HepG2 (cell line): ENCODE data around the gene CALM1. TPM values are rescaled to one million over a fixed set of nuclear protein-coding genes. Genes with fewer than 3 reads are reported as not detected.

Experiments
- FUBP1 ChIP-seq: sonication (generic); formaldehyde crosslinking; IDR thresholded peaks from 2 replicates; pipeline ENCODE4 v1.5.1; 2020; ENCODE audit warnings: missing genetic modification reagents, mild to moderate bottlenecking, borderline replicate concordance
- GABPB1 ChIP-seq: IDR thresholded peaks from 2 replicates; pipeline ENCODE4 v1.6.1; 2016; ENCODE audit warnings: mild to moderate bottlenecking, missing genetic modification reagents, moderate library complexity, missing compliant biosample characterization
- HDAC1 ChIP-seq: sonication (generic); formaldehyde crosslinking; IDR thresholded peaks from 2 replicates; pipeline ENCODE4 v1.5.1; 2020; ENCODE audit warnings: mild to moderate bottlenecking, missing genetic modification reagents
- HMGXB3 ChIP-seq: sonication (generic); formaldehyde crosslinking; IDR thresholded peaks from 2 replicates; pipeline ENCODE4 v1.4.0; 2020; ENCODE audit warnings: missing genetic modification reagents, borderline replicate concordance
- HNRNPUL1 ChIP-seq: fragments of 200-400 bp; formaldehyde crosslinking; IDR thresholded peaks from 2 replicates; pipeline ENCODE4 v1.6.1; 2017; ENCODE audit warnings: low read depth, mild to moderate bottlenecking, low read length, moderate library complexity
- MTF2 ChIP-seq: sonication (generic); formaldehyde crosslinking; IDR thresholded peaks from 2 replicates; pipeline ENCODE4 v1.5.0; 2020; ENCODE audit warnings: missing genetic modification reagents, borderline replicate concordance
- NFKBIZ ChIP-seq: IDR thresholded peaks from 2 replicates; pipeline ENCODE4 v1.6.1; 2018; ENCODE audit warnings: missing genetic modification reagents, missing compliant biosample characterization
- NR3C1 ChIP-seq: sonication (generic); formaldehyde crosslinking; IDR thresholded peaks from 2 replicates; pipeline ENCODE4 v1.4.0; 2020; ENCODE audit warnings: missing genetic modification reagents
- PAWR ChIP-seq: sonication (generic); formaldehyde crosslinking; IDR thresholded peaks from 2 replicates; pipeline ENCODE4 v1.4.0; 2020; ENCODE audit warnings: missing genetic modification reagents, mild to moderate bottlenecking, borderline replicate concordance
- RBFOX2 ChIP-seq: fragments of 200-400 bp; formaldehyde crosslinking; IDR thresholded peaks from 2 replicates; pipeline ENCODE4 v1.6.1; 2017; ENCODE audit warnings: low read depth, mild to moderate bottlenecking, low read length
- RFX3 ChIP-seq: IDR thresholded peaks from 2 replicates; pipeline ENCODE4 v1.6.1; 2016; ENCODE audit warnings: missing biosample characterization, missing genetic modification reagents
- TRAFD1 ChIP-seq: sonication (generic); formaldehyde crosslinking; IDR thresholded peaks from 2 replicates; pipeline ENCODE4 v1.5.1; 2020; ENCODE audit warnings: missing genetic modification reagents, mild to moderate bottlenecking, borderline replicate concordance
- ZBTB42 ChIP-seq: sonication (generic); formaldehyde crosslinking; IDR thresholded peaks from 2 replicates; pipeline ENCODE4 v1.5.0; 2020; ENCODE audit warnings: mild to moderate bottlenecking, missing genetic modification reagents
- ZFP1 ChIP-seq: IDR thresholded peaks from 2 replicates; pipeline ENCODE4 v1.6.1; 2016
- ZNF317 ChIP-seq: sonication (generic); formaldehyde crosslinking; IDR thresholded peaks from 2 replicates; pipeline ENCODE4 v1.5.0; 2020; ENCODE audit warnings: mild to moderate bottlenecking, missing genetic modification reagents
- ZNF431 ChIP-seq: sonication (generic); formaldehyde crosslinking; IDR thresholded peaks from 2 replicates; pipeline ENCODE4 v1.9.0; 2022; ENCODE audit warnings: missing genetic modification reagents, low read depth, mild to moderate bottlenecking, borderline replicate concordance
- ZNF619 ChIP-seq: sonication (generic); formaldehyde crosslinking; IDR thresholded peaks from 2 replicates; pipeline ENCODE4 v1.4.0; 2020; ENCODE audit warnings: mild to moderate bottlenecking, missing genetic modification reagents
- ZNF724P ChIP-seq: sonication (generic); formaldehyde crosslinking; IDR thresholded peaks from 2 replicates; pipeline ENCODE4 v1.8.0; 2022; ENCODE audit warnings: missing genetic modification reagents, borderline replicate concordance
- ZNF800 ChIP-seq: sonication (generic); formaldehyde crosslinking; IDR thresholded peaks from 2 replicates; pipeline ENCODE4 v1.4.0; 2020; ENCODE audit warnings: missing genetic modification reagents
- ZNF879 ChIP-seq: sonication (generic); formaldehyde crosslinking; IDR thresholded peaks from 2 replicates; pipeline ENCODE4 v1.8.1; 2023; ENCODE audit warnings: missing genetic modification reagents
- polyA plus RNA-seq, 8 experiments: library from polyadenylated mRNA; depleted of rRNA in 3 of 8; stranded (reverse) in 7 of 8; unstranded in 1 of 8; fragments of >200 nt; fragmentation: Illumina TruSeq in 4 of 8; extraction: Trizol in 4 of 8; gene quantifications; 2 replicates each; pipeline versions ENCODE4 v1.2.1 to v1.2.3, GENCODE V29; 2011 to 2016; ENCODE audit warnings: low read depth in 4 of 8, missing spikeins in 1 of 8, mixed read lengths in 1 of 8; ENCODE audit not compliant: insufficient read depth in 1 of 8
- total RNA-seq, 5 experiments: library from RNA; depleted of rRNA; stranded (reverse); fragments of >200 nt; fragmentation: Illumina TruSeq; extraction: Trizol; gene quantifications; 2 replicates each; pipeline ENCODE4 v1.2.3, GENCODE V29; 2016; ENCODE audit warnings: low read depth in 1 of 5

Gene CALM1
- total and polyA plus RNA-seq, 2 of the 13 experiments (the other 11 are each of a cell fraction or from before 2014, with no cell fraction given), result 110 to 238 TPM

- no peak for TF ChIP-seq FUBP1 (CRISPR knock-in tag)
- peak; percentile 22; the same call in 1 of the 2 replicates for TF ChIP-seq RBFOX2
- TF ChIP-seq HNRNPUL1, result no peak
- no peak for TF ChIP-seq ZBTB42
- TF ChIP-seq GABPB1 (CRISPR knock-in tag), result peak; percentile 43; the same call in 1 of the 2 replicates
- TF ChIP-seq HMGXB3, result no peak
- no peak for TF ChIP-seq PAWR (CRISPR knock-in tag)
- TF ChIP-seq ZFP1 (CRISPR knock-in tag), result no peak
- no peak for TF ChIP-seq ZNF431 (CRISPR knock-in tag)
- TF ChIP-seq RFX3 (CRISPR knock-in tag), result no peak
- TF ChIP-seq ZNF800 (CRISPR knock-in tag), result no peak
- TF ChIP-seq NFKBIZ (CRISPR knock-in tag), result no peak
- TF ChIP-seq NR3C1 (CRISPR knock-in tag), result no peak
- no peak for TF ChIP-seq ZNF619 (CRISPR knock-in tag)
- TF ChIP-seq HDAC1 (CRISPR knock-in tag), result no peak
- no peak for TF ChIP-seq MTF2 (CRISPR knock-in tag)
- TF ChIP-seq TRAFD1 (CRISPR knock-in tag), result no peak
- TF ChIP-seq ZNF724P (CRISPR knock-in tag), result no peak
- TF ChIP-seq ZNF317 (CRISPR knock-in tag), result no peak
- no peak for TF ChIP-seq ZNF879 (CRISPR knock-in tag)
Measured at GRCh38 chr14:90397425-90398314, 841 bp downstream of the CALM1 start (continued).
